Esophagus muscularis mucosa (tissue), 4 donors: Measurements from ENCODE around the gene PRR7. TPM values are rescaled to one million over a fixed set of nuclear protein-coding genes. Genes with fewer than 3 reads are reported as not detected.
A peak's percentile ranks its signal among the peaks of the same experiment; 100 is the strongest.

Source experiments
- DNase-seq: peaks from one replicate; pipeline ENCODE4 v3.0.0-alpha.2; 2017; ENCODE audit errors: extremely low spot score
- H3K27ac ChIP-seq, 4 donors: fragments of 200-600 bp; sonication (generic); replicated peaks in 1 of 4; 1 replicate in 3 of 4; 2 replicates in 1 of 4; pipeline ENCODE4 v1.5.1; 2016 to 2019; ENCODE audit warnings: mild to moderate bottlenecking in 1 of 4
- H3K27me3 ChIP-seq, 4 donors: fragments of 200-600 bp; sonication (generic); one replicate each; pipeline versions ENCODE4 v1.5.1 to v1.6.0; 2016 to 2019
- H3K36me3 ChIP-seq, 4 donors: fragments of 200-600 bp; sonication (generic); one replicate each; pipeline ENCODE4 v1.5.1; 2016 to 2019
- H3K4me1 ChIP-seq, 4 donors: fragments of 200-600 bp; sonication (generic); one replicate each; pipeline ENCODE4 v1.5.1; 2016 to 2019
- H3K4me3 ChIP-seq, 4 donors: fragments of 200-600 bp; sonication (generic); 1 replicate in 2 of 4; 2 replicates in 2 of 4; pipeline ENCODE4 v1.5.1; 2016 to 2019; ENCODE audit warnings: mild to moderate bottlenecking in 4 of 4, moderate library complexity in 1 of 4
- H3K9me3 ChIP-seq, 4 donors: fragments of 200-600 bp; sonication (generic); 1 replicate in 3 of 4; 2 replicates in 1 of 4; pipeline ENCODE4 v1.5.1; 2016 to 2019
- EP300 ChIP-seq: sonication (generic); formaldehyde crosslinking; IDR thresholded peaks from one replicate; pipeline ENCODE4 v1.6.1; 2017; ENCODE audit warnings: antibody characterized with exemption
- POLR2A ChIP-seq: fragments of 450-650 bp; IDR thresholded peaks from one replicate; pipeline ENCODE4 v1.6.1; 2017; ENCODE audit warnings: antibody characterized with exemption, moderate library complexity, mild to moderate bottlenecking, low read depth
- POLR2AphosphoS5 ChIP-seq, 2 donors: sonication (generic); formaldehyde crosslinking; IDR thresholded peaks; one replicate each; pipeline ENCODE4 v1.6.1; 2017; ENCODE audit warnings: antibody characterized with exemption in 2 of 2
- WGBS: methylation state at CpG from one replicate; pipeline ENCODE4 v1.1.5; 2018; 5-methylcytosine and 5-hydroxymethylcytosine counted together
- intact Hi-C: fragments of 100-400 bp; cut with DNase I; formaldehyde crosslinking; loops from one replicate; pipeline ENCODE4 v1.15.1; 2023
- total RNA-seq, 4 donors: library from RNA; depleted of rRNA; stranded (reverse); fragments of >200 nt; gene quantifications; one replicate each; pipeline versions ENCODE4 v1.1.0 to v1.2.1, GENCODE V29; 2016
- TF ChIP-seq, protein P1 (sequence below), 3 experiments: fragments of 200-600 bp in 2 of 3; fragments of 450-650 bp in 1 of 3; sonication (generic) in 2 of 3; IDR thresholded peaks; one replicate each; pipeline ENCODE4 v1.5.1; 2017 to 2019; ENCODE audit warnings: antibody characterized with exemption in 3 of 3, mild to moderate bottlenecking in 2 of 3, moderate library complexity in 1 of 3

The PRR7 gene
- total RNA-seq, 4 donors from 2014 or later: 0.42 to 2.5 (median 1.6) TPM

DNA sequence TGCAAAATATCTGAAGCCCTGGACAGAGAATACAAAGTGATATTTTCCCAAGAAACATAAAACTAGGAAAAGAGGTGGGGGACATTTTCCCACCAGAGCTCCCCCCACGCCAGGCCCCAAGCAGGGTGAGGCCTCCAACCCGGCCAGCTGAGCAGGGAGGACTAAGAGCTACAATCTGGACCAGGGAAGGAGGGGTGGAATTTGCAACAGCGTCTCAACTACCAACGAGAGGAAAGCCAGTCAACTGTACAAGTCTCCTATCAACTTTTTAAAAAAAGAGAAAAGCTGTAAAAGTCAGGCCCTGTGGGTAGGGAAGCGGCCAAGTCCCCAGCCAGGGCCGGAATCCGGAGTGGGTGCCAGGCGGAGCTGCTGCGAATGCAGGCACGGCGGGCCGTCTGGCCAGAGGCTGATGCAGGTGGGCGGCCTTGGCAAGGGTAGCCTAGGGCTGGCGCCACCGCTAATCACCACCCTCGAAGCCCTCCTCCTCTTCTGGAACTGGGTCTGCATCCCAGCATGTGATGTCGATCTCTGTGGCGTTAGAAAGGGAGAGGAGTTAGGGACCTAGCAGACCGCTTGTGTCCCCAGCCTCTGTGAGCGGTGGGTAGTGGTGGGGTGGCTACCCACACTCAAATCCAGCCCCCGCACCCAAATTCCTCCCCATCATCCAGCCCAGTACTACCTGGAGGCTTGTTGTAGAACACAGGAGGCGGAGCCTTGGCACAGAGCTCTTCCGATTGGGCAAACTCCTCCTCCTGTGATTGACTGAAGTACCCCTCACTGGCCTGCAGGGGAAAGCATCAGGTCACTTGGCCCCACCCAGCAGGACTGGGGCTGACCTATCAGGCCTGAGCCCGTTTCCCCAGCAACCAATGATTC is 10.6 kb downstream of the PRR7 start:
- Histone ChIP-seq H3K4me1 (peaks cover 33 to 58% (median 47%) of the 10 kb centered on the region in 4 donors), H3K27me3 (peaks cover 0 to 11% (median 0%) of the 10 kb centered on the region in 4 donors), H3K9me3 (no peaks in the 10 kb centered on the region), H3K4me3 (no peak overlapping the region), H3K36me3 (peaks cover 0 to 40% (median 35%) of the 10 kb centered on the region in 4 donors), H3K27ac (peak overlapping the region; percentile 69 to 83 (median 73))
- intact Hi-C loops: loop anchor here (10.0 kb wide), 1 partner anchor 142 kb away; the partner anchor contains the start of gene MXD3
- DNase-seq: no peak
- peak; percentile 21 to 44 for TF ChIP-seq POLR2AphosphoS5 (IDR thresholded peaks at IDR 0.05)
- no peak for TF ChIP-seq POLR2A
- no peak for TF ChIP-seq EP300
- TF ChIP-seq, protein P1, sequence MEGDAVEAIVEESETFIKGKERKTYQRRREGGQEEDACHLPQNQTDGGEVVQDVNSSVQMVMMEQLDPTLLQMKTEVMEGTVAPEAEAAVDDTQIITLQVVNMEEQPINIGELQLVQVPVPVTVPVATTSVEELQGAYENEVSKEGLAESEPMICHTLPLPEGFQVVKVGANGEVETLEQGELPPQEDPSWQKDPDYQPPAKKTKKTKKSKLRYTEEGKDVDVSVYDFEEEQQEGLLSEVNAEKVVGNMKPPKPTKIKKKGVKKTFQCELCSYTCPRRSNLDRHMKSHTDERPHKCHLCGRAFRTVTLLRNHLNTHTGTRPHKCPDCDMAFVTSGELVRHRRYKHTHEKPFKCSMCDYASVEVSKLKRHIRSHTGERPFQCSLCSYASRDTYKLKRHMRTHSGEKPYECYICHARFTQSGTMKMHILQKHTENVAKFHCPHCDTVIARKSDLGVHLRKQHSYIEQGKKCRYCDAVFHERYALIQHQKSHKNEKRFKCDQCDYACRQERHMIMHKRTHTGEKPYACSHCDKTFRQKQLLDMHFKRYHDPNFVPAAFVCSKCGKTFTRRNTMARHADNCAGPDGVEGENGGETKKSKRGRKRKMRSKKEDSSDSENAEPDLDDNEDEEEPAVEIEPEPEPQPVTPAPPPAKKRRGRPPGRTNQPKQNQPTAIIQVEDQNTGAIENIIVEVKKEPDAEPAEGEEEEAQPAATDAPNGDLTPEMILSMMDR (IDR thresholded peaks at IDR 0.05): peak; percentile 31 to 68 (median 34)
- 51% methylated on average over 22 of the region's 24 CpGs for WGBS

DNA sequence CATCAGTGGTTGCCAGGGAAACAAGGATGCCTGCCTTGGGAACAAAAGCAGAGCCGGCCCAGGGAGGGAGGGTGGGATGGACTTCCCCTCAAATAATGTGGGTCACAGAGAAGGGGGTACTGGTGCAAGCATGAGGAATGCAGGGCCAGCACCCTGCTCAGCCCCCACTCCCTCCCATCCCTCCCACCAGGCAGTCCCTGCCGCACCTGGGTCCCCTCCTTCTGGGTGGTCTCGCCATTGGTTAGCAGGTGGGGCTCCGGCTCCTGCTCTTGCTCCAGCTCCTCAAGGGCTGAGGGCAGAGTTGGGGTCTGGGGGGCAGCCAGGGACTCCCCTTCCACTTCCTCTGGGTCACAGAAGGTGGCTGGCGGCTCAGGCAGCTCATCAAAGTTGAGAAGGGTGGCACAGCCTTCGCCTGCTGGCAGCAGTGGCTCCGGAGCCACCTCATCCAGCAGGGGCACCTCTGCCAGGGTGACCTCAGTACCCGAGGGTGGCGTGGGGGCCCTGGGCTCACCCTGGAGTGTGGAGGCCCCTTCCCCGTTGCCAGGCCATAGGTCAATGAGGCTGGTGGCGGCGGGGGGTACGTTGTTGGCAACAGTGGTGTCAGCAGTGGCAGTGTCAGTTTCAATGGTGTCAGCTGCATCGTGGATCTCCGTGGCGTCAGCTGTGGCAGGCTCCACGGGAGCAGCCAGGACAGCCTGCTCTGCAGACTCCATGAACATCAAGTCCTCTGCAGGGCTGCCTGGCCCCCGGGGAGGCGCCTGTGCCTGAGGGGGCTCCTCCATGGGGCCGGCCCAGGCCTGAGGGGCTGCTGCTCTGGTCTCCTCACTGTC is 11.5 kb downstream of the PRR7 start:
- peaks cover 0 to 44% (median 37%) of the 10 kb centered on the region in 4 donors for H3K36me3 ChIP-seq
- H3K27ac ChIP-seq: peak overlapping the region in 3 of 4 donors; percentile 69 to 83 (median 76)
- 74% methylated on average over 18 of the region's 20 CpGs for WGBS
- H3K4me3 ChIP-seq: no peak overlapping the region
- H3K27me3 ChIP-seq: peaks cover 0 to 5% (median 0%) of the 10 kb centered on the region in 4 donors
- intact Hi-C loops: loop anchor here (10.0 kb wide), 1 partner anchor 143 kb away; the partner anchor contains the start of gene MXD3
- H3K9me3 ChIP-seq: no peaks in the 10 kb centered on the region
- no peak for TF ChIP-seq EP300
- no peak for TF ChIP-seq POLR2A
- no peak for DNase-seq
- H3K4me1 ChIP-seq: peaks cover 36 to 58% (median 48%) of the 10 kb centered on the region in 4 donors

DNA sequence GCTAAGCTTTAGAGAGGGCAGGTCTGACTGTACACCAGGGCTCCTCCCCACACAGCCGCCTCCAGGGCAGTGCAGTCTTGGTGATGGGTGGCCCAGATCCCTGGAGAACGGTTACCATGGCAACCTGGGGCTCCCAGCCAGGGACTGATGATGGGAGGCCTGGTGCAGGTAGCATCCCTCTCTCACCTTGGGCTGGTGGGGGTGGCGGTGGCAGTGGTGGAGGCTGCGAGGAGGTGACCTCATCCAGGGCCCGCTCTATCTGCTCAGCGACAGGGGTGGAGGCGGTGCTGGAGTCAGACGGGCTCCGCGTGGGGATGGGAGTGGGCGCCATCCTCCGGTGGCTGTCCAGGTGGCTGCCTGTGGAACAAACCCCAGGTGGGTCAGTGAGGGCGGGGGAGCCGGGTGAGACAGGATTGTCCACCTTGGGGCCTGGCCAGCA is 12.3 kb downstream of the PRR7 start:
- WGBS: 80% methylated on average over 12 of the region's 14 CpGs
- Histone ChIP-seq H3K27me3 (no peaks in the 10 kb centered on the region), H3K9me3 (no peaks in the 10 kb centered on the region), H3K4me3 (no peak overlapping the region), H3K4me1 (peaks cover 32 to 51% (median 44%) of the 10 kb centered on the region in 4 donors), H3K27ac (no peak overlapping the region), H3K36me3 (peaks cover 0 to 51% (median 39%) of the 10 kb centered on the region in 4 donors)
- DNase-seq: no peak
- no peak for TF ChIP-seq POLR2AphosphoS5 (IDR thresholded peaks at IDR 0.05)
- TF ChIP-seq, protein P1 (IDR thresholded peaks at IDR 0.05): no peak
- no peak for TF ChIP-seq EP300
- intact Hi-C loops: loop anchor here (10.0 kb wide), 1 partner anchor 144 kb away; the partner anchor contains the start of gene MXD3

DNA sequence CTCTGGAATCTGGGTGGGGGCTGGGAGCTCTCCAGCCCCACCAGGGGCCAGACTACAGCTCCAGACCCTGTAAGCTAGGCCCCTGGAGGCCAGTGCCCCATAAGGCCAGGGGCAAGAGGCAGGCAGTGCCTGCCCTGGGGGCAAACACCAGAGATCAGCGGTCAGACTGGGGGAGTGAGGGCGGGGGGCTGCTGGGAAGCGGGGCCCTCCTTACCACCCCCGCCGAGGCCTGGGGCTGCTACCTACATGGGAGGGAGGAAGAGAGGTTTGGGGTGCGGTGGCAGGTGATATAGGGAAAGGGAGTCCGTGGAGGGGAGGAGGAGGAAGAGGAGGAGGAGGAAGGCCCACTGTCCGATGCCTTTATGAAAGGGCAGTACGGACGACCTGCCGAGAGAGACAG is 12.7 kb downstream of the PRR7 start:
- WGBS: 87% methylated on average over 11 of the region's 11 CpGs
- Histone ChIP-seq H3K9me3 (no peaks in the 10 kb centered on the region), H3K27me3 (no peaks in the 10 kb centered on the region), H3K4me1 (peaks cover 28 to 47% (median 39%) of the 10 kb centered on the region in 4 donors), H3K27ac (no peak overlapping the region), H3K4me3 (no peak overlapping the region), H3K36me3 (peaks cover 0 to 52% (median 42%) of the 10 kb centered on the region in 4 donors)
- DNase-seq: no peak
- no peak for TF ChIP-seq EP300
- intact Hi-C loops: loop anchor here (10.0 kb wide), 1 partner anchor 145 kb away; the partner anchor contains the start of gene MXD3

DNA sequence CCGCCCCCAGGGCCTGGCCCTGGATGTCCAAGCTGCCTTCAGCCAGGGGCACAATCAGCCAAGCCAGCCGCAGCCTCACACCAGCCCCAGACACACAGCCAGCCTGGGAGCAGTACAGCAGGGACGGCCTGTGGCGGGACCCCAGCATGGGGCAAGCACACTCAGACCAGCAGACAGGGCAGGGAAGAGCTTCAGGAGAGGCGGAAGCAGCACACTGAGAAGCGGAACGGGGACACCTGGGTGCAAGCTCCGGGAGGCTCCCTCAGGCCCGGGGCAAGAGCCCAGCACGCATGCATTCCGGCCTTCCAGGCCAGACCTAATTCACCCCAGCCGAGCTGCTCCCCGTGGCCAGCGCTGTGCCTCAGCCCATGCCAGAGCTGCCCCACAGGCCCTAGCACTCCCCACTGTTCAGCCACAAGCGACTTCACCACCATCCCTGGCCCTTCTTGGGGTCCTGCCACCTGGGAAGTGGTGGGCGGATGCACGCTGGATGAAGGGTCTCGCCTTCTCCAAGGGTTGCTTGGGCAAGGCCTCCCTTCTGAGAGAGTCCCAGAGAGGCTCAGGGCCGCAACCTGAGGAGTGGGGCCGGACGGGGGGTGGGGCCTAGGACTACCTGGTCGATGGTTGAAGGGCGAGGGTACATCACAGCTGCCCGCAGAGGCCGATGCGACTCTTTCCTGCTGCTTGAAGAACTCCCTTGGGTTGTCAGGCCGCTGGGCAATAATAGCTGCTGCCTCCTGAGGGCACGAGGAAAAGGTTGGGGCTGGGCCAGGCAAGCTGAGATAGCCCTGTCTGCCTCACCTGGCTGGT is 13.4 kb downstream of the PRR7 start:
- Histone ChIP-seq H3K27me3 (no peaks in the 10 kb centered on the region), H3K27ac (no peak overlapping the region), H3K4me1 (peaks cover 26 to 43% (median 34%) of the 10 kb centered on the region in 4 donors), H3K36me3 (peaks cover 0 to 59% (median 48%) of the 10 kb centered on the region in 4 donors), H3K4me3 (no peak overlapping the region), H3K9me3 (no peaks in the 10 kb centered on the region)
- WGBS: 91% methylated on average over 25 of the region's 28 CpGs
- TF ChIP-seq POLR2A (no peak), EP300 (no peak), POLR2AphosphoS5 (IDR thresholded peaks at IDR 0.05) (no peak)
- TF ChIP-seq, protein P1 (IDR thresholded peaks at IDR 0.05): no peak
- intact Hi-C loops: loop anchor here (10.0 kb wide), 1 partner anchor 145 kb away; the partner anchor contains the start of gene MXD3
- DNase-seq: no peak
